Naive B cell (primary cell): Measurements from ENCODE around the gene MBNL1. TPM values are rescaled to one million over a fixed set of nuclear protein-coding genes. Genes with fewer than 3 reads are reported as not detected.

ENCODE experiments used
- ATAC-seq, 2 donors: fragments of 150-1000 bp; cut with Tn5 transposase; 2 replicates each; pipeline ENCODE4 v1.10.0; 2021; ENCODE audit warnings: low read depth in 2 of 2, mild to moderate bottlenecking in 2 of 2, moderate library complexity in 2 of 2
- DNase-seq: peaks from one replicate; pipeline ENCODE4 v3.0.0; 2022
- H3K27ac Mint-ChIP-seq, 6 donors: one replicate each; pipeline ENCODE4 v1.8.0; 2020 to 2022; ENCODE audit warnings: mild to moderate bottlenecking in 6 of 6, mixed read lengths in 6 of 6, moderate library complexity in 5 of 6, inconsistent platforms in 2 of 6
- H3K27me3 Mint-ChIP-seq, 3 donors: one replicate each; pipeline ENCODE4 v1.8.0; 2021 to 2022; ENCODE audit warnings: mixed read lengths in 3 of 3, mild to moderate bottlenecking in 1 of 3
- H3K36me3 Mint-ChIP-seq, 2 donors: one replicate each; pipeline ENCODE4 v1.8.0; 2020 to 2022; ENCODE audit warnings: mixed read lengths in 2 of 2, inconsistent platforms in 1 of 2, mild to moderate bottlenecking in 1 of 2
- H3K4me1 Mint-ChIP-seq, 3 donors: one replicate each; pipeline ENCODE4 v1.8.0; 2020 to 2022; ENCODE audit warnings: mixed read lengths in 3 of 3, inconsistent platforms in 1 of 3, mild to moderate bottlenecking in 1 of 3, moderate library complexity in 1 of 3
- H3K4me3 Mint-ChIP-seq, 8 donors: one replicate each; pipeline ENCODE4 v1.8.0; 2020 to 2022; ENCODE audit warnings: mild to moderate bottlenecking in 8 of 8, mixed read lengths in 8 of 8, moderate library complexity in 8 of 8, inconsistent platforms in 2 of 8
- H3K9me3 Mint-ChIP-seq, 7 donors: one replicate each; pipeline ENCODE4 v1.8.0; 2020 to 2022; ENCODE audit warnings: mixed read lengths in 7 of 7, mild to moderate bottlenecking in 5 of 7, inconsistent platforms in 2 of 7, moderate library complexity in 1 of 7
- polyA plus RNA-seq, 6 donors: library from polyadenylated mRNA; unstranded; fragments of 300-500 nt; fragmentation: Illumina TruSeq; gene quantifications; one replicate each; pipeline ENCODE4 v1.2.3, GENCODE V29; 2021; ENCODE audit warnings: low read depth in 6 of 6

Gene MBNL1
- polyA plus RNA-seq, 6 donors from 2014 or later, result 188 to 346 (median 260) TPM

- Mint-ChIP-seq H3K27ac (peak overlapping the region in 5 of 6 donors; percentile 43 to 84 (median 81)), H3K4me1 (peaks cover 55 to 86% (median 63%) of the 10 kb centered on the region in 3 donors), H3K27me3 (no peaks in the 10 kb centered on the region), H3K4me3 (peak overlapping the region in 5 of 8 donors; percentile 12 to 79 (median 68)), H3K36me3 (peaks cover 11 to 18% of the 10 kb centered on the region in 2 donors), H3K9me3 (no peaks in the 10 kb centered on the region)
- DNase-seq (no peak), ATAC-seq (no peak)
These were observed 27.7 kb downstream of the MBNL1 start for GRCh38 chr3:152296382-152296781.

DNA sequence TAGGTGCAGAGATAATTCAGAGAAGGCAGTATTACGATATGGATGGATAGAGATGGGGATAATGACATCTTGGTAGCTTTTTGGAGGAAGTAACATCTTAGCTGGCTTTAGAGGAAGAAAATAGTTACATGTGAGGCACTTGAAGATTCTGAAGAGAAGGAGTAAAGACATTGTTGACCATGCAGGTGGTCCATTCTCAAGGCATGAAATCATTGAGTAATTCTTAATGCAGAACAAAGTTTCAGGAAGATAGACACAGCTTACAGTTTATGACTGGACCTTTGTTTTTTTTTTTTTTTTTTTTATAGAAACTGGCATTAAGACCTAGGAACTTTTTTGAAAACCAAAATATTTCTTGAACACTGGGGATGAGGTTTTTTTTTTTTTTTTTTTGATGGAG is 28.2 kb downstream of the MBNL1 start:
- H3K4me1 Mint-ChIP-seq, result peaks cover 49 to 86% (median 57%) of the 10 kb centered on the region in 3 donors
- H3K36me3 Mint-ChIP-seq, result peaks cover 11 to 18% of the 10 kb centered on the region in 2 donors
- peak overlapping the region in 5 of 6 donors; percentile 43 to 82 (median 80) for H3K27ac Mint-ChIP-seq
- ATAC-seq, result peak; percentile 12 to 15
- DNase-seq, result no peak
- peak overlapping the region in 6 of 8 donors; percentile 10 to 79 (median 55) for H3K4me3 Mint-ChIP-seq
- no peaks in the 10 kb centered on the region for H3K9me3 Mint-ChIP-seq
- no peaks in the 10 kb centered on the region for H3K27me3 Mint-ChIP-seq

GRCh38 chr3:152298393-152299248 is 29.9 kb downstream of the MBNL1 start:
- Mint-ChIP-seq H3K4me3 (peak overlapping the region; percentile 19 to 78 (median 50)), H3K4me1 (peaks cover 41 to 83% (median 48%) of the 10 kb centered on the region in 3 donors), H3K27ac (peak overlapping the region; percentile 61 to 90 (median 78)), H3K27me3 (no peaks in the 10 kb centered on the region), H3K36me3 (peaks cover 11 to 18% of the 10 kb centered on the region in 2 donors), H3K9me3 (no peaks in the 10 kb centered on the region)
- peak; percentile 38 for DNase-seq
- ATAC-seq, result peak; percentile 76 to 86

- no peak for DNase-seq
- Mint-ChIP-seq H3K27ac (peak overlapping the region; percentile 67 to 88 (median 82)), H3K36me3 (peaks cover 11 to 18% of the 10 kb centered on the region in 2 donors), H3K27me3 (no peaks in the 10 kb centered on the region), H3K9me3 (no peaks in the 10 kb centered on the region), H3K4me1 (peaks cover 45 to 79% (median 52%) of the 10 kb centered on the region in 3 donors), H3K4me3 (peak overlapping the region in 6 of 8 donors; percentile 9 to 78 (median 50))
- peak; percentile 50 to 60 for ATAC-seq
These were observed 30.7 kb downstream of the MBNL1 start for GRCh38 chr3:152299249-152299976.

- Mint-ChIP-seq H3K36me3 (peaks cover 11 to 18% of the 10 kb centered on the region in 2 donors), H3K4me3 (peak overlapping the region in 2 of 8 donors; percentile 30 to 35), H3K9me3 (no peaks in the 10 kb centered on the region), H3K27me3 (no peaks in the 10 kb centered on the region), H3K27ac (peak overlapping the region in 5 of 6 donors; percentile 39 to 88 (median 83)), H3K4me1 (peaks cover 45 to 82% (median 54%) of the 10 kb centered on the region in 3 donors)
- no peak for DNase-seq
- no peak for ATAC-seq
These were observed 31.5 kb downstream of the MBNL1 start for GRCh38 chr3:152300029-152300731.

DNA sequence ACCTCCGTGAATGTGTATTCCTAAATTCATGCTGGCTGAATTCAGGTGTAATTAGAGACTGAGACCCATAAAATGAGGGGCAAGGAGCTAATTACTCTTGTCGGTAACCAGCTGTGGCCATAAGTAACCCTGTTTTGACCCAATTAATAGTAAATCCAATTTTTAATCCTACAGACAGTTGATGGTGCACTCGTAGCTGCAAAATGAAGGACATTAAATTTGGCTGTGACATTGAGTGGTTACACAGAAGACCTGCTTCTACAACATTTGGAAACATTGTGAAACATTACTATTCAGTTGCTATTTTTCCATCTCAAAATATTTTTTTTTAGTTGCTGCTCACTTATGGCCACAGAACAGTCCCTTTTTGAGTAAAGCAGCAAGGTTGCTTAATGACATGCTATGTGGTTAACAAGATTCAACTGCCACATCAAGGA is 33.0 kb downstream of the MBNL1 start:
- peak overlapping the region in 1 of 6 donors; percentile 87 for H3K27ac Mint-ChIP-seq
- DNase-seq (no peak), ATAC-seq (no peak)
- peaks cover 11 to 21% of the 10 kb centered on the region in 2 donors for H3K36me3 Mint-ChIP-seq
- no peaks in the 10 kb centered on the region for H3K27me3 Mint-ChIP-seq
- H3K4me3 Mint-ChIP-seq, result no peak overlapping the region
- H3K9me3 Mint-ChIP-seq, result no peaks in the 10 kb centered on the region
- H3K4me1 Mint-ChIP-seq, result peaks cover 43 to 79% (median 49%) of the 10 kb centered on the region in 3 donors

GRCh38 chr3:152302521-152303021 is 33.8 kb downstream of the MBNL1 start:
- ATAC-seq (no peak), DNase-seq (no peak)
- Mint-ChIP-seq H3K4me1 (peaks cover 39 to 73% (median 47%) of the 10 kb centered on the region in 3 donors), H3K9me3 (no peaks in the 10 kb centered on the region), H3K27me3 (no peaks in the 10 kb centered on the region), H3K27ac (peak overlapping the region in 4 of 6 donors; percentile 19 to 69 (median 49)), H3K4me3 (peak overlapping the region in 1 of 8 donors; percentile 8), H3K36me3 (peaks cover 11 to 21% of the 10 kb centered on the region in 2 donors)

DNA sequence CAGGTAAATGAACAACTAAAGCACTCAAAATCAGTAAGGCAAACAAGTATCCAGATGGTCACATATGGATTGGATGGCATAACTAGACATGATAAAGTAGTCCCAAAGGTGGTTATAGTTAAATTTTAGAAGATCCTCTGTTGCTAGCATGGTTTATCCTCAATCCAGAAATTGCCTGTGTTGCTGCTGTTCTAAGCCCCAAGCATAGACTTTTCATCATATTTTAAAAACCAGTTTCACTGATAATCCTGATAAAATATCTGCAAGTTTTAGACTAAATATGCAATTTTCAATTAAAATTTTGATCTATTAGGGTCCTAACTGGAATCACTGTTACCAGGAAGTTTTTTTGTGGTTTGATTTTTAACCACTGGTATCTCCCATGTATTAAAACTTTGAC is 35.4 kb downstream of the MBNL1 start:
- Mint-ChIP-seq H3K27me3 (no peaks in the 10 kb centered on the region), H3K9me3 (no peaks in the 10 kb centered on the region), H3K27ac (peak overlapping the region in 2 of 6 donors; percentile 20 to 67), H3K4me3 (no peak overlapping the region), H3K4me1 (peaks cover 37 to 70% (median 48%) of the 10 kb centered on the region in 3 donors), H3K36me3 (peaks cover 11 to 21% of the 10 kb centered on the region in 2 donors)
- ATAC-seq (no peak), DNase-seq (no peak)

GRCh38 chr3:152305075-152305474 is 36.3 kb downstream of the MBNL1 start:
- Mint-ChIP-seq H3K4me1 (peaks cover 36 to 63% (median 47%) of the 10 kb centered on the region in 3 donors), H3K9me3 (no peaks in the 10 kb centered on the region), H3K4me3 (peak overlapping the region in 1 of 8 donors; percentile 12), H3K36me3 (peaks cover 1 to 15% of the 10 kb centered on the region in 2 donors), H3K27me3 (no peaks in the 10 kb centered on the region), H3K27ac (peak overlapping the region in 5 of 6 donors; percentile 44 to 79 (median 62))
- no peak for ATAC-seq
- no peak for DNase-seq

DNA sequence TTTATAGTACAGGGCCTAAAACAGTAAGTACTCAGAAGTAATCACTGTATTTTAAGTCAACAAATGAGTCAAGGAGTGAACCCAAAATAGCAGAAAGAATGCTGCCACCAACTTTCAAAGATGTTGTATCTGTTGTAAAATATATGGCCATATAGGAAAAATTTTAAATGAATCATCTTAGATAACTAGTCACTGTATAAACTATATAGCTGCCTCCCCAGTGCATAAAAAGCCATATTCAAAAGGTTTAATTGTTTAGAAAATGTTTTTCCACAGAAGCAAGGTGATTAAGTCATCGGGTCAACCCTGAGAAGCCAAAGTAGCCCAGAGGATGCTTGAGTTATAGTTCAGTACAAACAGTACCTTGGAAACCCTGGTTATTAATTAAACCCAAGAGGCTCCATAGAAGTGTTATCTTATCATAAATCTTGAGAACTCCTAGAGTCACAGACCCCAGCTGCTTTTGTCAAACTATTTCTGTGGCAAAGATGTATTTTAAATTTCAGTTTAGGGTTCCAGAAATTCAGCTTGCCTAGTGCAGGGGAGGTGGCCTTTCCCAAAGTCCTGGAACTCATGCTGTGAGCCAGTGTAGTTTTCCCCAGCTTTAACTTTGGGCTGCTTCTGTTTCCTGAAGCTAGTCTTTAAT is 39.2 kb downstream of the MBNL1 start:
- no peak for ATAC-seq

GRCh38 chr3:152308475-152308844 is 39.7 kb downstream of the MBNL1 start:
- H3K27ac Mint-ChIP-seq, result peak overlapping the region; percentile 63 to 90 (median 69)
- peaks cover 38 to 48% (median 42%) of the 10 kb centered on the region in 3 donors for H3K4me1 Mint-ChIP-seq
- no peaks in the 10 kb centered on the region for H3K27me3 Mint-ChIP-seq
- peaks cover 0 to 8% of the 10 kb centered on the region in 2 donors for H3K36me3 Mint-ChIP-seq
- H3K4me3 Mint-ChIP-seq, result no peak overlapping the region
- ATAC-seq, result no peak
- DNase-seq, result no peak
- H3K9me3 Mint-ChIP-seq, result no peaks in the 10 kb centered on the region

More for the DNA sequence above, 39.2 kb downstream of the MBNL1 start:
- peaks cover 38 to 45% (median 42%) of the 10 kb centered on the region in 3 donors for H3K4me1 Mint-ChIP-seq
- no peak for DNase-seq
- peak overlapping the region in 5 of 6 donors; percentile 67 to 91 (median 73) for H3K27ac Mint-ChIP-seq
- H3K4me3 Mint-ChIP-seq, result no peak overlapping the region
- no peaks in the 10 kb centered on the region for H3K9me3 Mint-ChIP-seq
- H3K27me3 Mint-ChIP-seq, result no peaks in the 10 kb centered on the region
- peaks cover 0 to 8% of the 10 kb centered on the region in 2 donors for H3K36me3 Mint-ChIP-seq

DNA sequence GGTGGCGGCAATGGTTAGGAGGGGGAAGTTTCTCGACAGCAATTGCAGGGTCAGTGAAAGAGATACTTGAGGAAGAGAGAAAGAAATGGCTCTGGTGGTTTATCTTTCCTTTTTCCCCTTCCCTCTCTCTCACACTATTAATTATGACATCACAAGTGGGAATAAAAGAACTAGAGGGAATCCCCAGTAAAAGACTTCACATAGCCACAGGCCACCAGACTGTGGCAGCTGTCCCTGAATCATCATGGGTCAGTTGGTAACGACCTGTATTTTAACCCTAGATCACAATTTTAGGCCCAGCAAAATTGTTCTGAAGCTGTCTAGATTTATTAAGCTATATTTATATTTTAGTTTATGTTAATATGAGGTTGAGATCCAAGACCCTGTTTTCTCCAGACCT is 40.3 kb downstream of the MBNL1 start:
- H3K36me3 Mint-ChIP-seq, result peaks cover 0 to 8% of the 10 kb centered on the region in 2 donors
- no peaks in the 10 kb centered on the region for H3K27me3 Mint-ChIP-seq
- H3K4me3 Mint-ChIP-seq, result no peak overlapping the region
- ATAC-seq (no peak), DNase-seq (no peak)
- peaks cover 34 to 48% (median 39%) of the 10 kb centered on the region in 3 donors for H3K4me1 Mint-ChIP-seq
- peak overlapping the region in 5 of 6 donors; percentile 65 to 90 (median 71) for H3K27ac Mint-ChIP-seq
- no peaks in the 10 kb centered on the region for H3K9me3 Mint-ChIP-seq
